Adipocyte (in vitro differentiated cells): ENCODE measurements around the gene NDUFB1.
A peak's percentile ranks its signal among the peaks of the same experiment; 100 is the strongest.

Experiments used
- DNase-seq: peaks from one replicate; pipeline ENCODE4 v3.0.0-alpha.2; 2015; ENCODE audit warnings: low read depth
- H3K27me3 ChIP-seq: replicated peaks from 2 replicates; pipeline ENCODE4 v1.7.0; 2013; ENCODE audit warnings: mild to moderate bottlenecking, low read length, moderate library complexity; ENCODE audit not compliant: control insufficient read depth, insufficient read depth
- H3K36me3 ChIP-seq: 2 replicates; pipeline ENCODE4 v1.7.0; 2013; ENCODE audit warnings: low read length, mild to moderate bottlenecking, moderate library complexity; ENCODE audit not compliant: control insufficient read depth, insufficient read depth, severe bottlenecking
- H3K4me1 ChIP-seq: 2 replicates; pipeline ENCODE4 v1.7.0; 2013; ENCODE audit warnings: mild to moderate bottlenecking, low read length, moderate library complexity; ENCODE audit not compliant: control insufficient read depth, insufficient read depth
- H3K4me3 ChIP-seq: 2 replicates; pipeline ENCODE4 v1.7.0; 2013; ENCODE audit warnings: mild to moderate bottlenecking, low read length, moderate library complexity
- H3K9ac ChIP-seq: 2 replicates; pipeline ENCODE4 v1.7.0; 2013; ENCODE audit warnings: mild to moderate bottlenecking, low read length, moderate library complexity
- H3K9me3 ChIP-seq: 2 replicates; pipeline ENCODE4 v1.7.0; 2013; ENCODE audit warnings: mild to moderate bottlenecking, low read length, moderate library complexity; ENCODE audit not compliant: control insufficient read depth

The NDUFB1 gene

DNA sequence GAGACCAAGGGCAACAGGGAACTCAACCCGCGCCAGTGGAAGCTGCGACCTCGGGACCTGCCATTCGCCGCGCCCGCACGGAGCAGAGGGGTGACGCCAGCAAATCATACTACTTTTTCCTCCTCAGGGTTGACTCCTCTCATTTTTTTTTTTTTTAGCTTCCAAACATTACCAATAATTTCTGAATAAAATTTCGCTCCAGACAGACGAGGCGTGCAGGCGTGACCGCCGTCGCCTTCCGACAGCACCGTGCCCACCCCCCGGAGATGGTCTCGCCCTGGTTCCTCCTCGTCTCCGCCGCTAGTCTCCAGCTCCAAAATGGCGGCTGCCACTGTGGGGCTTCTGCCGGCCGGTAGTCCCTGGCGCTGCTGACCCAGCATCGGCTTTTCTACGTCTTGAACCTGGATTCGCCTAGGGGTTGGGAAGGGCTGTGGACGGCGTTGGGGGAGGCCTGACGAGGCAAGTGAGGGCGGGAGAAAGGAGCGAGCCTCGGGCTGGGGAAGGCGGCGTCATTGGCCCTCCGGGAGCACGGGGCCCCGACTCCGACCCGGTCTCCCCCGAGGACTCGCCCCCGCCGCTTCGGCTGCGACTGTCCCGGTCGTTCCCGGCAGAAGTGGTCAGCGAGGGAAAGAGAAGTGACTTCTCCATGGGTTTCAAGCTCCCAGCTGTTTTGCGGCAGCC, at the start of gene NDUFB1, which contains the start of gene CPSF2:
Gene NDUFB1 (minus strand): TSS at position 37 of the 681 bp plus-strand sequence. CDS start 4,069 bp downstream, outside the sequence.
Gene CPSF2 (plus strand): TSS at position 300 of the 681 bp plus-strand sequence. CDS start 9,016 bp downstream, outside the sequence.
- peak within 1 kb of the TSS; percentile 100 for H3K9ac ChIP-seq
- peaks cover 31% of the 10 kb centered on the region for H3K36me3 ChIP-seq
- H3K4me3 ChIP-seq, result peak within 1 kb of the TSS; percentile 99
- H3K4me1 ChIP-seq, result peaks cover 34% of the 10 kb centered on the region
- peak; percentile 91 for DNase-seq
- no peaks in the 10 kb centered on the region for H3K9me3 ChIP-seq
- no peaks in the 10 kb centered on the region for H3K27me3 ChIP-seq

DNA sequence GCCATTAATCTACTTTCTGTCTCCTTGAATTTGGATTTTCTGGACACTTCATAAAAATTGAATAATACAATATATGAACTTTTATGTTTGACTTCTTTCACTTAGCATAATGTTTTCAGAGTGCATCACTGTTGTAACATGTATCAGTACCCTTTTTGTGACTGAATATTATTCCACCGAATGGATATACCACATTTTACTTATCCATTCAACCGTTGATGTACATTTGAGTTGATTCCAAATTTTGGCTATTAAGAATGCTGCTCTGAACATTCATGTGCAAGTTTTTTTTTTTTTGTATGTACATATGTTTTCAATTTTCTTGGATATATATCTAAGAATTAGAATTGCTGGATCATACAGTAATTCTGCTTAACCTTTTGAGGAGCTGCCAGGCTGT, 43.5 kb upstream of the NDUFB1 start:
- Histone ChIP-seq H3K4me3 (no peak overlapping the region), H3K9ac (no peak overlapping the region), H3K4me1 (peaks cover 14% of the 10 kb centered on the region), H3K36me3 (peaks cover 59% of the 10 kb centered on the region), H3K27me3 (no peaks in the 10 kb centered on the region), H3K9me3 (peaks cover 4% of the 10 kb centered on the region)
- DNase-seq, result no peak

DNA sequence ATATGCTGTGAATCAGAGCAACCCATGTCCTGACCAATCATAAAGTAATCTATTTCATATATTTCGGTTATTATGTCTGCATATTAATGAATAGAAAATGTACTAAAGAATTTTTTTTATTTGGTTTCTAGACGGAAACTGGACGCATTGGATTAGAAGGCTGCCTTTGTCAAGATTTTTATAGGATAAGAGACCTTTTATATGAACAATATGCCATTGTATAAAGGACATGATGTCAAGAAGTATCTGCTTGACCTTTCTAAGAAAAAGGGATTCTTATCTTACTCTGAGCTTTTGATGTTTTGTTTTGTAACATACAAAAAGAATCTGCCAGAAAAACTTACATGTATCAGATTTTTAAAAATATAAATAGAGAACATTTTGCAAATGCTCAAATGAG, 40.0 kb upstream of the NDUFB1 start:
- Histone ChIP-seq H3K4me1 (peaks cover 16% of the 10 kb centered on the region), H3K4me3 (no peak overlapping the region), H3K27me3 (no peaks in the 10 kb centered on the region), H3K9me3 (peaks cover 2% of the 10 kb centered on the region), H3K36me3 (peaks cover 78% of the 10 kb centered on the region), H3K9ac (no peak overlapping the region)
- no peak for DNase-seq

DNA sequence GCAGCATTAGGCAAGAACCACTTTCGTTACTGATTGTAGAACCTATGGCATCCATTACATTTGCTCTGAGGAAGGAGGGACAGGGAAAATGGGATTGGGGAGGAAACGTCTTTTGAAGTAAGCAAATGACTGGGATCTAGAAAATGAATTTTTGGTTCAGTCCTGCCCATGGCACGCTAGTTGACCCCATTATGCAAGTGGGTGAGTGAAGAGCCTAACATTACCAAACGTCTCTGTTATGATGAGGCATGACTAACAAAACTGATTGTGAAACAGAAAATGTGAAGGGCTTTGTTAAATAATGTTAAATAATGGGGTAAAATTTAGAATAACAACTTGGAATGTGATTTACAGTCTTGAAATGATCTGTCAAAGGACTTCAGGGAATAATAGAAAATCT, 39.1 kb upstream of the NDUFB1 start:
- peak overlapping the region; percentile 46 for H3K4me3 ChIP-seq
- no peaks in the 10 kb centered on the region for H3K9me3 ChIP-seq
- H3K4me1 ChIP-seq, result peaks cover 19% of the 10 kb centered on the region
- H3K36me3 ChIP-seq, result peaks cover 80% of the 10 kb centered on the region
- peak overlapping the region; percentile 30 for H3K9ac ChIP-seq
- peak; percentile 93 for DNase-seq
- no peaks in the 10 kb centered on the region for H3K27me3 ChIP-seq

DNA sequence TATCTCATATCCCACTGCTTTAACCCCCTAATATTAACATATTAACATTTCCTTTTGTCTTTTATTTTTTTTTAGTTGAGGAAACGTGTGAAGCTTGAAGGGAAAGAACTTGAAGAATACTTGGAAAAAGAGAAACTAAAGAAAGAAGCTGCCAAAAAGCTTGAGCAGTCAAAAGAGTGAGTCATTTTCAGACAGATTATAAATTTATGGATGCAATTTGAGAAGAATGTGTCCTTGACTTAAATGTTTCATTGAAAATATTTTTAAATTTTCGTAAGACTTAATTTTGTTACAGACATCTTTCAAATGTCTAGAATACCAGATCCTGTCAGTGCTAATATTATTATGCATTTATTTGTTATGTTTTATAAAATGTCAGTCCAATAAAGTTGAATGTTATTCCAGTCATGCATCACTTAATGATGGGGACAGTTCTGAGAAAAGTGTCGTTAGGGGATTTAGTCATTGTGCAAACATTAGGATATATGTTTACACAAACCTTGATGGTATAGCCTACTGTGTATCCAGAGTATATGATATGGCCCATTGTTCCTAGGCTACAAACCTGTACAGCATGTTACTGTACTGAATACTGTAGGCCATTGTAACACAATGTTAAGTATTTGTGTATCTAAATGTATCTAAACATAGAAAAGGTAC, 32.9 kb upstream of the NDUFB1 start:
- DNase-seq, result peak; percentile 70
- H3K9ac ChIP-seq, result no peak overlapping the region
- peak overlapping the region; percentile 38 for H3K4me3 ChIP-seq
- H3K27me3 ChIP-seq, result no peaks in the 10 kb centered on the region
- peaks cover 53% of the 10 kb centered on the region for H3K36me3 ChIP-seq
- H3K9me3 ChIP-seq, result no peaks in the 10 kb centered on the region
- H3K4me1 ChIP-seq, result peaks cover 30% of the 10 kb centered on the region

- Histone ChIP-seq H3K4me1 (peaks cover 30% of the 10 kb centered on the region), H3K4me3 (peak overlapping the region; percentile 38), H3K36me3 (peaks cover 51% of the 10 kb centered on the region), H3K9me3 (no peaks in the 10 kb centered on the region), H3K27me3 (no peaks in the 10 kb centered on the region), H3K9ac (no peak overlapping the region)
- DNase-seq, result no peak
Observed at GRCh38 chr14:92153581-92153980, 32.1 kb upstream of the NDUFB1 start.

- Histone ChIP-seq H3K4me1 (peaks cover 11% of the 10 kb centered on the region), H3K27me3 (no peaks in the 10 kb centered on the region), H3K36me3 (peaks cover 78% of the 10 kb centered on the region), H3K9ac (no peak overlapping the region), H3K4me3 (no peak overlapping the region), H3K9me3 (no peaks in the 10 kb centered on the region)
- DNase-seq, result peak; percentile 34
Observed at GRCh38 chr14:92144708-92145107, 23.2 kb upstream of the NDUFB1 start.

DNA sequence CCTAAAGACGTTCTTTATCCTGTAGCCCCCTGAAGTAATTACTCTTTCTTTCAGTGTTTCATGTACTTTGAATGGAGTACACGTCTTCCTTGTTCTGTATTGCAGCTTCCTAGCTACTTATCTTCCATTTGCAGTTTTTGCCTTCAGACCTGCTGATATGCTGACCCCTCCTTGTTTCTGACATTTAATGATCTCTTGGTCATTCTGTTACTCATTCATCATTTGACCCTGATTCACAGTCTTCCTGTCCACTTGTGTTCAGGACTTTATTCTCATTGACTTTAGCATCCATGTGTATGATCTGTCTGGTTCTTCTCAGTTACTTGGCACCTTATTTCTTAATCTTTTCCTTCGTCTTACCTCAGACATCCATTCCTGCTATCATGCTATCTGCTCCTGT, 22.5 kb upstream of the NDUFB1 start:
- Histone ChIP-seq H3K27me3 (no peaks in the 10 kb centered on the region), H3K36me3 (peaks cover 75% of the 10 kb centered on the region)

GRCh38 chr14:92143309-92143708, 21.8 kb upstream of the NDUFB1 start:
- Histone ChIP-seq H3K36me3 (peaks cover 78% of the 10 kb centered on the region), H3K4me3 (no peak overlapping the region), H3K27me3 (no peaks in the 10 kb centered on the region), H3K9ac (no peak overlapping the region), H3K4me1 (peaks cover 11% of the 10 kb centered on the region), H3K9me3 (no peaks in the 10 kb centered on the region)
- no peak for DNase-seq

More for the DNA sequence above, 22.5 kb upstream of the NDUFB1 start:
- Histone ChIP-seq H3K4me3 (no peak overlapping the region), H3K9ac (no peak overlapping the region), H3K4me1 (peaks cover 11% of the 10 kb centered on the region), H3K9me3 (no peaks in the 10 kb centered on the region)
- no peak for DNase-seq

DNA sequence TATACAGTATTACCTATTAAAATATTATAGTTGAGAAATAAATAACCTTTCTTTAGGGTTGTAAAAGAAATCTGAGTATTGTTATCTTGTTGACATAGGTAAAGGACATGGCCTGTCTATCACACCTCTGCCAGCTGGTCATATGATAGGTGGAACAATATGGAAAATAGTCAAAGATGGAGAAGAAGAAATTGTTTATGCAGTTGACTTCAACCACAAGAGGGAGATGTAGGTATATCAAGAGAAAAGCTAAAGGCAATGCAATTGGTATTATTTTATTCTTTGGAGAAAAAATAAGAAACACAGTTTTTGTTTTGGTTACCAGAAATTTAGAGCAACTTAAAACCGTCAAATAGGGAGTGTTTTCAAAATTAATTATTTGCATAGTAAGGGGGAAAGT, 13.8 kb upstream of the NDUFB1 start:
- Histone ChIP-seq H3K4me1 (peaks cover 3% of the 10 kb centered on the region), H3K36me3 (peaks cover 74% of the 10 kb centered on the region), H3K4me3 (no peak overlapping the region), H3K9ac (no peak overlapping the region), H3K27me3 (no peaks in the 10 kb centered on the region), H3K9me3 (no peaks in the 10 kb centered on the region)
- peak; percentile 79 for DNase-seq

DNA sequence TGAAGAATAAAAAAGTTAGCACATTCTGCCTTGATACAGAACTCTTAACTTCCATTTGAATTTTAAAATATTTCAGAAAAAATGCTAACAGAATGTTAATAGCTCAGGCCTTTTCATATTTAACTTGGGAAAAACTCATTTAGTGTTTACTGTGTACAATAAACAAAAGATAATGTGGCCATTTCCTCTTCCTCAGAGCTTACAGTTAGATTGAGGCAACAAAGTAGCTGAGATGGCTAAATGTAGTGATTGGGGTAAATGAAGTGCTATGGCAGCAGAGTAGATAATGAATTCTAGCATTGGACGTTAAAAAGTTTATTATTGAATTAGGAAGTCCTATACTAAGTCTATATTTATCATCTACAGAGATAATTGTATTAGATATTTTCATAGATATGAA, 12.9 kb upstream of the NDUFB1 start:
- Histone ChIP-seq H3K4me1 (peaks cover 7% of the 10 kb centered on the region), H3K36me3 (peaks cover 78% of the 10 kb centered on the region), H3K27me3 (no peaks in the 10 kb centered on the region), H3K9ac (no peak overlapping the region), H3K9me3 (no peaks in the 10 kb centered on the region), H3K4me3 (no peak overlapping the region)
- no peak for DNase-seq
